OCI-M1 (cell line): ENCODE data around the gene RBFOX1.

ENCODE experiments used
- DNase-seq: peaks from one replicate; lab custom pipeline; 2025; lab: John Stamatoyannopoulos, UW

Gene RBFOX1

DNA sequence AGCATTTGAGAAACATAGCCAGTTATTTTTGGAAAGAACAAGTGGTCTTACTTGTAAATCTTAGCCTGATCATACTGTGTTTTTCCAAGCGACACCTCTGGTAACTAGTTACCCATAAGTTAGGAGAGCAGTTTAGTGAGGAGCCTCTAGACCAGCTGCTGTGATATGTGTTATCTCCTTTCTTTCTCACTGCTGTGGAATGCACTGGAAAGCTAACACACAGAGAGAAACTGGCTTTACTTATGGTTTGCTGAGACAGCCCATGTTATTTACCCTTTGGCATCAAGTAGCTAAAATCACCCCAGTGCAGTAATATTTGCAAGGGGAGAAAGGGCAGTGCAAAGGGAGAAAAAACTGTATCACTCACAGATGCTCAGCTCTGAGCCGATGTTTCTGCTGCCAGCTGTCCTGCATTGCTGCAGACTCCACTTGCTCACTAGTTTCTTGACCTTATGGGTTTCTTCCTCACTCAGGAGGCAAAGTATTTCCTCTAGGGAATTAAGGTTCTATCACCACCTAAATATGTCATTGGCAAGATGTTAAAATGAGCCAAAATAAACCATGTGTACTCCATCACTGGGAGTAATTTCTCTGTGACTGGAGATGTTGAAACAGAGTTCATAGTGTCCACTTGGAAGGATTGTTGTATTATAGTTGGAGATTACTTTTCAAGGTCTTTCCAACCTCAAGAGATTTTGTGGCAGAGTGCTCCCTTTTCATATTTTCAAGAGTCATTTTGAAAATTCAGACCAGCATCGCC is 2.3 kb downstream of the RBFOX1 start:
- DNase-seq: no peak

DNA sequence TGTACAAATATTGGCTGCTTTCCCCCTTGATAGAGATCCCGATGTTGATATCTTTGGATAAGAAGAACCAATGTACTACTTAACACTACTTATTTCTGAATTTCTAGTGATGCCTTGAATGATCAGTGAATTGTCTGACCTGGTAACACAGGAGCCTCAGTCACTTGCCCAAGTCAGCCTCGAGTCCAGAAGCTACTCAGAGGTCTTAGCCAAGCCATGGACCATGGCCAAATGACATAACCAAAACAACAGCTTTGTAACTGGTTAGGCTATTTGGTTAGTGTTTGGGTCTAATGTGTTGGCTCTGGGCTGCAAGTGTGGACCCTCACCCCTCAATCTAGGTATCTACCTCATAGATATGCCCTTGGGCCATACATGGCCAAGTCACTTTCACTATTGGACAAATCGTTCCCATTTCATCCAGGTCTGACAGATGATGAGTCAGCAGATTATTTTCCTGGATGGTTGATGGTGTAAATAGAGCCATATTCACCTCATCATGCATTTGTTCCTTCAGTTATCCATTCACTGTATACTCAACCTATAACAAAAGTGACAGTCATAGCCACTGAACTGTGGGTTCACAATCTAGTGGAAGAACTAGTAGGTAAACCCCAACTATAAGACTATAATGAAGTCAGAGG is 3.5 kb downstream of the RBFOX1 start:
- DNase-seq: no peak

DNA sequence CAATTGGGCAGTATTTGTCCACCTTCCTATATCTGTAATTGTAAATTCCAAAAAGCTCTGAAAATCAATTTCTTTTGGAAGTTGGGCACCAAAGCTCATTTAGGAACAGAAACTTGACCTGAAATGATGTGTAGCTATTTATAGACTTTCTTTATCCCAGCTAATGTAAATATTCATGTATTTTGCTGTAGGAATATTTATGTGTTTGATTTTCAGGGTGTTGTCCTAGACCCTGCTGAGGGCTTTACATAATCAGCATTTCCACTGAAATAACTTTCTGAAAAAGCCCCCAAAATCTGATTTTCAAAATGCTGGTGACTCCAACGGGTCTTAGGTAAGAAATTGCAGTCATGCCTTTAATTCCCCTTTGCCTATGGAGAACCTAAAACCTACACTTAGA is 4.1 kb downstream of the RBFOX1 start:
- DNase-seq: no peak

DNA sequence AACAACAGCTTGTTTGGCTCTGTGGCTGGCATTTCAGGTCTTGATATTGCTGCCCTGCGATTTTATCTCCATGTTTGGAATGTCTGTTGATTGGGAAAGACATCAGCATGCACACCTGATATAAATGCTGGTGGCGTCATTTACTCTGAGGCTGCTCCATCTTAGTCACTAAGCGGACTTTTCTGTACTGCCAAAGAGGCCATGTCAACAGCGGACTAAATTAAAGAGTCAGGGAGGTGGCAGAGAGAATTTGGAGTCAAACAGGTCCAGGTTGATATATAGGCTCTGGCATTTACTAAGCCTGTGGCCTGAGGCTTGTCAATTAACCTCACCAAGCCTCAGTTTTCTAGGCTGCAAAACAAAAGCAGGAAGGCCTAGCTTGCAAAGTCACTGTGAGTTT is 6.2 kb downstream of the RBFOX1 start:
- no peak for DNase-seq

DNA sequence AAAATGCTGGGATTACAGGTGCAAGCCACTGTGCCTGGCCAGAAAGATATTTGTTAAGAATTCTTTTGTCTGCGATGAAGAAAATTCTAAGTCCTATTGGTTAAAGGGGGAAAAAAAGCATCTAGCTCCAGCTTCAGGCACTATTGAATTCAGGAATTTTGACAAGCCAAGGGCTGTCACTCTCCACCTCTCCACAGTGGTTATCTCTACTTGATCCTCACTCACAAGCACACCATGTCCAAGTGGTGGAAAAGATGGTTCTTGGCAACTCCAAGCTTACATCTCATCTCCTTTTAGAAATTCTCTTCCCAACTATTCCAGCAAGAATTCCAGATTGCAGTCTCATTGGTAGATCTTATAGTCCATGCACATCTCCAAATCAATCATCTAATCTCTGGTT is 7.1 kb downstream of the RBFOX1 start:
- no peak for DNase-seq

DNA sequence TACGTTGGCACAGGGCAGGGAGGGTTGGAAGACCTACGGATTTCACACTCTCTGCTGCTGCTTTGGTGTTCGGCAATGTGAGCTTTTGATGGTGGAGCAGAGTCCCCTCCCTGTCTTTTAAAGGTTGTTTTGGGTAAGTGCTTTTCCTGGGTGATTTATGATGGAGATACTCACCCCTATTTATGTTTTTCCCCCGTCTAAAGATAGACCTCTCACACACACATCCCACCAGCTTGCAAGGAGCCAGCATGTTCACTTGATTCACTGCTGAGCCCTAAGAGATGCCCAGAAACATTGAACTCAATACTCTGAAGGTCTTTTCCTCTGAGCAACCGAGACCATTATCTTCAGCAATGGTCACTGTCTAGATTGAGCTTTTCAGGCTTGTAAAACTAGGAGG is 8.3 kb downstream of the RBFOX1 start:
- no peak for DNase-seq

DNA sequence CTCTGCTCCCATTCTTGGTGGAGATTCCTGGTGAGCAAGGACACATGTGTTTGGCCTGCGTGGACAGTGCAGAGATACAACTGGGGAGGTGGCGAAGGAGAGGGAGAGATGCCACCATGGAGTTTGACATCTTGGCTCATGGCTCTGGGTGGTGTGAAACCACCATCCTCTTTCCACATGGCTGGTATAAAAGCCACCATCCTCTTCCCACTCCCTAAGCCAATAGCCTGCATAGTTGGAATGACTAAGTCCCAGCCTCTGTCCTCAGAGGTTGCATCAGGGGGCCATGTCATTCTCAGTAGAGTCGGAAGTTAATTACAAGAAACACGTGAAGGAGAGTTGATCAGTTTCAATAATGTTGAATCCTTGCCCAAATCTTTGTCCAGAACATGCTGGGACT is 10.0 kb downstream of the RBFOX1 start:
- DNase-seq: no peak

DNA sequence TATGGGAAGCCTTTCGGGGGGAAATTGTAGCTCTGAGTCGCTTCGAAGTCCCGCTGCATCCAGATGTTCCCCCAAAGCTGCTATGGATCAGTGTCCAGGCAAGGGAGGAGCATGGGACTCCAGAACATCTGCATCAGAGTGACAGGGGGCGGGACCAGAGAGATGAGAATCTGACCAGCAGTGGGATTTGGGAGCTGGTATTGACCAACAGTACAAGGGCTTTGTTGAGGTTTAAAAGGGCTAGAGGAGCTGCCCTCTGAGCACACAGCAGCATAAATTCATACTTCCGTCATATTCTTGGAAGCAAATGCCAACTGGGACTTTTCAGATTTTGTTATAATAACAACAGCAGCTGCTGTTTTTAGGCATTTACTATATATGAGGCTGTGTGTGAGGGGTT is 10.6 kb downstream of the RBFOX1 start:
- DNase-seq: no peak

DNA sequence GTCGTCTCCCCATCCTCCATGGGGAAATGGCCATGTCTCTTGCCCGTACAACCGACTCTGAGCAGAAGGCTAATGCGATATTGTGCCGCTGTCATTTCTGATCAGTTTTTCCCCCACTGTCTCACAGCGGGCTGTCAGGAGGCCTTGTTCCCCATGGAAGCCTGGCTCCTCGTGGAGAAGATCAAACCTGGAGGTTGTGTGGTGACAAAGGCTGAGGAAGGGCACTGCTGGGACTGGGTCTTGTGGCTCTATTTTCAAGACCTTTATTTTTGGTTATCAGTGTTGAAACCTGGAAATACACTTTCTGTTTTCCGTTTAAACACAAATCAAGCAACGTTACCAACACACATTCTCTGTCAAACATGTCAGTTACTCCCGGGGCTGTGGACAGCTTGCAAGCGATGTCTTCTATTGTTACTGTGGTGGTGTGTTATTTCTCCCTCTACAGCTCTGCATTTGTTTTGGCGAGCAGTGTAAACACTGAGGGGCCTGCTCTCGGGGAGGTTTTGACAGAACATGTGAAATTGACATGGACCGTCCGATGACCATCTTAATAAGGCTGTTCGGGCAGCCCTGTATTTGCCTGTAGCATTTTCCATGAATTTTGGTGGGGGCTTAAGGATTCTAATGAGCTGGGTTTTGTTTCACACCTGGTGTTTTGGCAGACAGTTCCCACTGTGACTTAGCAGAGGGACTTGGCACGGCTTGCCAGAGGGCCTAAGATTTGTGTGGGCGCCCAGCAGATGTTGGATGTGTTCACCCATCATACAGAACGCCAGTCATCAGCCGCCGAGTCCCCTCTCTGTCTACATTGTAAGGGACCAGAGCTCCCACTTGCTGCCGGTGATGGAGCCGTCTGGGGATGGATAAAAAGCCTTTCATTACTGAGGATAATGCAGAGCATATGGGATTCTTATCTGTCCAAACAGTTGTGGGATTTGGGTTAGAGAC is 12.5 kb downstream of the RBFOX1 start:
- no peak for DNase-seq

DNA sequence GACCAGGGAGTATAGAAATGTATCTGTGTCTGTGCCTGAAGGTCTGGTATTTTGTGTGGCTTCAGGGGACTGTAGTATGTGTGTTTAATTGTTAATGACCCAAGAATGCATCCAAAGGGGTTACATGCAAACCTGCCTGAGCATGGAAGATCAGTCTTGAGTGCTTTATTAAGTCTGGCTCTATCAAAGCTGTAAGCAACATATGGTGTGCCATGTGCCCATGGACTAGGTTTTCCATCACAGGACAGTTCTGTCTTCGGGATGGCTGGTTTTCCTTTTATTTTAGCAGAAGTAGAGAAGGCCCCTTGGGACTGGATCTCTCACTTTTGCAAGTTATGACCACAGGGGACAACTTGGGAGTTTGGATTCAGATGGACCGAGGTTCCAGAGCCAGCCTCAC is 18.2 kb downstream of the RBFOX1 start:
- DNase-seq: no peak

DNA sequence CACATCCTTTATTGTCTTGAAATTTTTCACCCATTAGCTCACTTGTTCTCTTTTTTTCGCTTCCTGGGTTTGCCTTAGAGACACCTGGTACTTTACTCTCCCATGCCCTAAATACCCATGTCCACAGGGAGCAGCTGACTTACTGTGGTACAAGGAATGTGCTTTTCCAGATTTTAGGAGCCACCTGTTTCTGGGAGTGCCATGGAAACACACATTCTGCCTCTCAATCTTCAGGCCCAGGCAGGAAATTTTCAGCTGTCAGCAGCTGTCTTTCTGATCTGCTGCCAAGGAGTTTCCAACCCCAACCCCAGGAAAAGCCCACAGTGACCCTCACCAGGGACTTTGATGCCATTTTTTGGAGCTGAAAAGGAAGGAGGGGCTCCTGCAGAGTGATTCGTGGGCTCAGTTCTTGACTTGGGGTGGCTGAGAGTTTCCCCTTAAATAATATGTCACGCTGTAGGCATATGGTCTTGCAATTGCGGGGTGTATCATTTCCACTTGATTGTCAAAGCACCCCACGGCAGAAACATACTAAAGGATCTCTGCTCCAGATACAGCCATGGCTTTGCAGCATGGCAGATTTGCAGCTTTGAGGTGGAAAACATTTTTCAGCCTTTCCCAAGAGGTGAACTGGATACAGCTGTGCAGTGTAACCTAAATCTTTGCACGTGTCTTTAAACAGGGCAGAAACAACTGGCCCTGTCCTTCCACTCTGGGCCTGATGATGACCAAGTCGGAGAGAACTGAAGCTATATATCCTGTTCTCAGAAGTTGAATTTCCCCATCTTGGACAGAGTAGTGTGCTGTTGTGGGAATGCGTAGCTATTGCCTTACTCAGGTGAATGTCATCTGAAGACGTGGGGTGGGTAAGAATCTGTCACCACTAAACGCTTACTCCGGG is 19.2 kb downstream of the RBFOX1 start:
- DNase-seq: no peak

DNA sequence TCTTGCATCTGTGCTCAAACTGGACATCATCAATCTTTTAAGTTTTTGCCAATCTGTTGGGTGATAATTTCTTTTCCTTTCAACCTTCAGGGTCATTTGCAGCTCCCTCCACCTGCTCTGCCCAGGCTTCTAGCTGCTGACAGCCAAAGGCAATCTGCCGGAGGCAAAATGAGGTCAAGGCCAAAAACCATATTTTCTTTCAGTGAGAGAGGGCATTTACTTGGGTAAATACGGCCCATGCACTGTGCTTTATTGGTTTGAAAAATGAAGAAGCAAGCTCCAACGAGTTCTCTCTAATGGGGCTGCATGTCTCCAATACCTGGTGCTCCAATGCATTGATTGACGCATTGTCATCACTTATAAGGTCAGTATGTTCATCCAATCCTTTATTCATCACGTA is 23.1 kb downstream of the RBFOX1 start:
- no peak for DNase-seq

DNA sequence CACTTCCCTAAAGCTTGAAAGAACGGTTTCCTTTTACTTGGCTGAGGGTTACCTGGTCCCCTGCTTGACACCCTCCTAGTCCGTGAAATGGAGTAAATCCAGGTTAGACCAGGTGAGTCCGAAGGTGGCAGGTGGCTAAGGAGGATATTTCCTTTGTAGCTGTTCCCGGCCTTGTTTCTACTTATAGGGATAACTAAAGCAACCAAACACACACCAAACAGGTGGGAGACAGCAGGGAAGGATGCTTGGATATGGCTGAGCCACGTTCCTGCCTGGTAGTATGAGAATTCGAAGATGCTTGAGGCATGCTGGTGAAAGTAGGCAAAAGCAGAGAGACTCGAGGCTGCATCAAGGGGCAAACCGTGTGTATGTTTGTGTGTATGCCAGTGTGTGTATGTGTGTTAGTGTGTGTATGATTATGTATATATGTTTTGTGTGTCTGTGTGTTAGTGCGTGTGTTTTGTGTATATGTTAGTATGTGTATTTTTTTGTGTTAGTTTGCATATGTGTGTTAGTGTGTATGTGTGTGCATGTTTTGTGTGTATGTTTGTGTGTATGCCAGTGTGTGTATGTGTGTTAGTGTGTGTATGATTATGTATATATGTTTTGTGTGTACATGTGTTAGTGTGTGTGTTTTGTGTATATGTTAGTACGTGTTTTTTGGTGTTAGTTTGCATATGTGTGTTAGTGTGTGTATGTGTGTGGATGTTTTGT is 28.9 kb downstream of the RBFOX1 start:
- no peak for DNase-seq

DNA sequence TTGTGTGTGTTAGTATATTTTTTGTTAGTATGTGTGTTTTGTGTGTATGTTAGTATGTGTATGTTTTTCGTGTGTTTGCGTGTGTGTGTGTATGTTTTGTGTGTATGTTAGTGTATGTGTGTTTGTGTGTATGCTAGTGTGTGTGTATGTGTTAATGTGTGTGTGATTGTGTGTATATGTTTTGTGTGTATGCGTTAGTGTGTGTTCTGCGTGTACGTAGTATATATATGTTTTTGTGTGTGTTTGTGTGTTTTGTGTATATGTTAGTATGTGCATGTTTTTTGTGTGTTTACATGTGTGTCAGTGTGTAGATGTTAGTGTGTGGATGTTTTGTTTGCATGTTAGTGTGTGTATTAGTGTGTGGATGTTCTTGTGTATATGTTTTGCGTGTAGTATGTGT is 29.6 kb downstream of the RBFOX1 start:
- no peak for DNase-seq

DNA sequence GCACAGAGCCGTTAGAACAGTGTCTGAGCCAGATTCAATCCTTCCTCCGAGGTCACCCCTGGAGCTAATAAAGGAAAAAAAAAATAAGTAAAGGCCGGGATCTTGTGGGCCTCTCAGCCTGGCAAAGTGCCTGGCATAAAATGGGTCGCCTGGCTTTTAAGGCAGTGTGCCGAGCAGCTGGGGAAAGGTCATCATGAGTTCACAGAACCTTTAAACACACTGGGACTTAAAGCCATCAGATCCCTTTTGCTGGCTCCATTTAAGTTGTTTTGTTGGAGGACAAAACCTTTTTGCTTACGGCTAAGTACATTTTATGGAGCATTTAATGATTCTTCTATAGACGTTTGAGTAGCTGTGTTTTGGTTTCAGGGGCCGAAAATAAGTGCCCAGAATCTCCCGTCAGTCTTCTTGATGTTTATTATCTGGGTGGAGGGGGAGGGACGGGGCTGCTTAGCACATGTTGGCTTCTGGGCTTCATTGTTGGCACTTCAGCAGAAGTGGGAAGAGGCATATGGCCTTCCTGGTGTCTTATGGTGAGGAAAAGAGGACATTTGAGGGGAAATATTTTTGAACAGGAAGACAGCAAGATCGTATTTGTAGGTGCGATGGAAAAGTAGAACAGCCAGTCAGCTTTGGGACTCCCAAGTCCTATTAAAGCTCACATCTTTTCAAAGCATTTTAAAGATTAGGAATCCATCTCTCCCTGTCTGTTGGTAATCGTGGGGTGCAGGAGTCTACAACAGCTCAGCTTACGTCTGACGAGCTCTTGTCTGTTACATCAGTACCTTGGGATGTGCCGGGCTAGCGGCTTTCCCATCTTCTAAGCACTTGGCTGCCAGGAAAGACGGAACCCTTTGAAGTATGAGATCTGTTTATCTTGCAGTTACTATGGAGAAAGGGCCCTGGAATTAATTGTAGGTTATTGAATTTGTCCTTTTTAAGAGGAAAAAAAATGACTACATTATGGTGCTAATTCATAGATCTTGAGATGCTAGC is 31.1 kb downstream of the RBFOX1 start:
- DNase-seq: no peak

DNA sequence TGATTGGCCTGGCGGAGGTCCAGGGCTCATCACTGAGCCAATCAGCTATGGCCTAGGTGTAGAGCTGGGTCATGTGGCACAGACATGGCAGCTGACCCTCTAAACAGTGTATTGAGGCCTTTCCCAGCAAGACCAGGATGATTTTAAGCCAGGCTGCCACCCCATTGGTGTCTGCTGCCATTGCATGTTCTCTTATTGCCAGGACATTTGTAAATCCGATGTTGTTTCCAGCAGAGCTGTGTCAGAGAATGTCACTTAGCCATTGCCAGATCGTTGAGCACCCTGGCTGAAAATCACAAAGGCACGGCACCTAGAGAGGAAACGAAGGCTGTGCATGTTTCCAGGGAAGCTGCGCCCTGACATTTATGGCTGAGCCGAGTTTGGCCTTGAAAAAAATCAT is 33.4 kb downstream of the RBFOX1 start:
- DNase-seq: no peak

DNA sequence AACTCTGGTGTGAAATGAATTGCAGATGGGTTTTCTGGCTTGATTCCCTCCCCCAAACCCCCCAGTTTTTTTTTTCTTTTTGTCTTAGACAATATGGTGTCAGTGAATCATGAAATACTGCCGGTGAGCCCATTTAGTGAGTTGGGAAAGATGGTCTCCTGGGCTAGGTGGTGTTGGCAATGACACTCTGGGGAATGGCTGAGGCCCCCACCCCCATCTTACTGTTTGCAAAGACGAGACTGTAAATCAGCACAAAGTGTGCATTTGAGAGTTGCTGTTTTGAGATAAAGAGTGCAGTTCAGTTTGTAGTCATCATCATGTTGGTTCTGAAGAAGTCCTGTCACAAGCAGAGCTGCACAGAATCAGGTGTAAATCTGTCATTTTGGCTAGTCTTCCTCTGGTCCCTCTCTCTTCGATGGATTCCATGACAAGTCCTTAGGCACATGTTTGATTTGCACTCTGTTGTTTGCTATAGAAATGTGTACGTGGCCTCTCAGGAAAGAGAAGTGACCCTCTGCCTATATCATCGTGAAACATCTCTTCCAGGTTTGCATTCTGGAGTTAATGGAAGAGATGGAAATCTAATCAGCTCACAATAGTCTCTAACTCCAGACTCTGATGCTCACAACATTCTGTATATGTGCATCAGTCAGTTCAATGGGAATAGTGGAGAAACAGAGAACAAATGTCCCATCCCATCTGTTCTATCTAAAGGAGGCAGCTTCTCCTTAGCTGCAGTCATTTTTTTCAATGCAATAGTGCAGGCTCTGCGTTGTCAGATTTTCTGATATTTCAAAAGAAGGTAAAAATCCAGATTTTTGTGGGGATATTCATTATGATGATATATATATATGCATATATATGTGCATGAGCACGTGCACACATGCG is 34.6 kb downstream of the RBFOX1 start:
- DNase-seq: no peak

DNA sequence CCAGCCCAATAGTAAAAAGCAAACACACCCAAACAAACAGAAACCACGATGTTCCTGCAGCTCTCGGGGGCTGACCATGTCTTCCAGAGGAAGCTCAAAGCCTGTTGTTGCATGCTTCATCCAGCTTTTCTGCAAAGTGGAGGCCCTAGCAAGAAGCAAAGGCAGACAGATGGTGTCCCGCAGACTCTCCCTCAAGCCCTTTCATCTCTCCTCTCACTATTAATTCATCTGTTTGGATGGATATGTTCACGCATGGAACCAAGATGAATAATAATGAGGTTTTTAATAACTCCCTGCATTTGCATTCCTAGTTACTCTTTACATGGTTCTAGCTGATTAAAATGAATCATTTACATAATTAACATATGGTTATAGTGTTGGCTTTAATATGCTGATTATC is 36.6 kb downstream of the RBFOX1 start:
- DNase-seq: no peak

DNA sequence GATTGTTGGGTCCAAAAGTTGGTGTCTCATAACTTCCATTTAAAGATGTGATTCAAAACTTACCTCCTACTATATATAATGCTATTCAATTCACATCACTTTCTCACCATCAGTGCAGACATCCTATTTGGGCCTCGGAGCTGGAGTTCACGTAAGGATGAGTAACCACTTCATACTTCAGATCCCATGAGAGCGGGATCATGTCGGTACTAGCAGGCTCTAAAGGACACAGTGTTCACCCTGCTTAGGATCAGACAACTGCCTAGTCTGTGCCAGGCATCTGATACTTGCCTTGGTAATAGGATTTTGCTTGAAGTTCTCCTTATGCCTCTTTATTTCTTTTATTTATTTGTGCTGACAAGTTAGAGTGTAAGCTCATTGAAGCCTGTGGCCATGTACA is 39.5 kb downstream of the RBFOX1 start:
- no peak for DNase-seq
